Breast epithelium (tissue), 3 donors: ENCODE measurements around the gene U2AF2.

Experiments used
- CTCF ChIP-seq, 3 donors: fragments of 450-650 bp; IDR thresholded peaks; one replicate each; pipeline ENCODE4 v1.5.1; 2016 to 2017; ENCODE audit warnings: antibody characterized with exemption in 3 of 3, mild to moderate bottlenecking in 3 of 3, moderate library complexity in 3 of 3
- POLR2A ChIP-seq: fragments of 450-650 bp; IDR thresholded peaks from one replicate; pipeline ENCODE4 v1.6.1; 2016; ENCODE audit warnings: antibody characterized with exemption, mild to moderate bottlenecking, moderate library complexity
- POLR2AphosphoS5 ChIP-seq, 3 donors: sonication (generic); formaldehyde crosslinking; IDR thresholded peaks; one replicate each; pipeline ENCODE4 v1.6.1; 2017; ENCODE audit warnings: antibody characterized with exemption in 3 of 3

GRCh38 chr19:55638864-55639359 lies 15.9 kb upstream of the U2AF2 start:
- no peak for TF ChIP-seq CTCF (IDR thresholded peaks at IDR 0.05)
- TF ChIP-seq POLR2A: no peak
- TF ChIP-seq POLR2AphosphoS5 (IDR thresholded peaks at IDR 0.05): no peak
